Spleen (tissue), 7 donors: ENCODE results near the gene KIF3C.

Source experiments
- POLR2A ChIP-seq, 3 donors: fragments of 450-650 bp; IDR thresholded peaks; one replicate each; pipeline ENCODE4 v1.5.1; 2017; ENCODE audit warnings: antibody characterized with exemption in 3 of 3, mild to moderate bottlenecking in 1 of 3
- TF ChIP-seq, protein P1 (sequence below), 11 experiments: fragments of 200-600 bp in 7 of 11; fragments of 450-650 bp in 4 of 11; sonication (generic) in 4 of 11; IDR thresholded peaks in 8 of 11; conservative IDR thresholded peaks in 3 of 11; 1 replicate in 7 of 11; 2 replicates in 4 of 11; pipeline versions ENCODE4 v1.4.0 to v1.8.0; 2016 to 2021; ENCODE audit warnings: antibody characterized with exemption in 11 of 11, inconsistent platforms in 4 of 11, mild to moderate bottlenecking in 1 of 11
- donor health status: DM: no; HTN: no; CAD: no; lungs with moderate emphysema.
- donor health status: DM: no; HTN: no; CAD: no.
- donor health status: DM: no; HTN: no; CAD: no.

DNA sequence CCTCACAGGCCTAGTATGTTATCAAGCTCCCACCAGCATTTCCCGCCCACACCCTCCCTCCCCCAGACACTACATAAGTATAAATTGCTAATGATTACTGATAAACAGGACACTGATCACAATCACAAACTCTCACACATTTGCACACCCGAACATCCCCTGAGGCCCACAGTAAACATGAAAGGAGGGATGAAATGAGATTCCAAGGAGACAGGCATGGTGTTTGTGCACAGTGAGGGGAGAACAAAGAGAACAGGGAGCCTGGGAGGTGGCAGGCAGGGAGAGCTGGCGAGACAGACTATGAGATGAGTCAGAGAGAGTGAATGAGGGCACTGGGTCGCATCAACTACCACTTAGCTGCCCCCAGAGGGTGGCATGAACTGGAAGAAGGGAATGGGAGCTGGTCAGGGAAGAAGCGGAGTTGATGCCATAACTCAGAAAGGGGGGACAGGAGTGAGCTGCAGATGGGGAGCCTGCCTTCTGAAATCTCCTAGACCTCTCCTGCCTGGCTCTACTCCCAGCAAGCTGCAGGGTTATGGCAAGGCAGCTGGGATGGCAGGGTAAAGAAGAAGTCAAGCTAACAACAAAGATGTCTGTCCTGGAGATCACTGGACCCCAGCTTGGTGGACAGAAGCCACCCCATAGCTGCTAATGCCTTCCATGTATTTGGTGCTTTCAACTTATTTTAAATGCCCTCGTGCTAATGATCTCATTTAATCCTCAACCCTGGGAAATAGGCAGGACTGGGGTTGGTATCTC is 5.1 kb downstream of the KIF3C start:
- TF ChIP-seq, protein P1, sequence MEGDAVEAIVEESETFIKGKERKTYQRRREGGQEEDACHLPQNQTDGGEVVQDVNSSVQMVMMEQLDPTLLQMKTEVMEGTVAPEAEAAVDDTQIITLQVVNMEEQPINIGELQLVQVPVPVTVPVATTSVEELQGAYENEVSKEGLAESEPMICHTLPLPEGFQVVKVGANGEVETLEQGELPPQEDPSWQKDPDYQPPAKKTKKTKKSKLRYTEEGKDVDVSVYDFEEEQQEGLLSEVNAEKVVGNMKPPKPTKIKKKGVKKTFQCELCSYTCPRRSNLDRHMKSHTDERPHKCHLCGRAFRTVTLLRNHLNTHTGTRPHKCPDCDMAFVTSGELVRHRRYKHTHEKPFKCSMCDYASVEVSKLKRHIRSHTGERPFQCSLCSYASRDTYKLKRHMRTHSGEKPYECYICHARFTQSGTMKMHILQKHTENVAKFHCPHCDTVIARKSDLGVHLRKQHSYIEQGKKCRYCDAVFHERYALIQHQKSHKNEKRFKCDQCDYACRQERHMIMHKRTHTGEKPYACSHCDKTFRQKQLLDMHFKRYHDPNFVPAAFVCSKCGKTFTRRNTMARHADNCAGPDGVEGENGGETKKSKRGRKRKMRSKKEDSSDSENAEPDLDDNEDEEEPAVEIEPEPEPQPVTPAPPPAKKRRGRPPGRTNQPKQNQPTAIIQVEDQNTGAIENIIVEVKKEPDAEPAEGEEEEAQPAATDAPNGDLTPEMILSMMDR (IDR thresholded peaks at IDR 0.05 in 8 of 11, conservative IDR thresholded peaks at IDR 0.05 in 3 of 11): no peak
- TF ChIP-seq POLR2A (IDR thresholded peaks at IDR 0.05): no peak
